Measurements from ENCODE around the gene KCNQ1.

DNA sequence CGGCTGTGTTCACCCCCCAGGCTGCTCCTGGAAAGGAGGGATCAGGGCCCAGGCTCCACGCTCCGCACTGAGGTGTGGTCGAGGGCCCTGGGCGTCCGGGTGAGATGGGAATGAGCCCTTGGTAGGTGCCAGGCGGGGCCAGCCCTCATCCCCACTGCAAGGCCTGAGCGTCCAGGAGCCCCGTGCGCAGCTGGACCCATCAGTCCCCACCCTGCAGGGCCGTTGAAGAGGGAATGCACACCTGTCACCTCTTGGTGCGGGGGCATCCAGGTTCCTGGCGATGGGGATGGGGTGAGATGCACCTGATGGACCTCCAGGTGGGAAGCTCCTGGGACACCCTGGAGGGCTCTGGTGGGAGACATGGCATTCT is 72.2 kb downstream of the KCNQ1 start:
- TF ChIP-seq POLR2A (conservative IDR thresholded peaks at IDR 0.05) (no peak), GTF2F1 (IDR thresholded peaks at IDR 0.05; ENCODE audit: low read depth, low read length) (no peak), ZNF766 (CRISPR knock-in tag; conservative IDR thresholded peaks at IDR 0.05) (no peak), TEAD1 (CRISPR knock-in tag; IDR thresholded peaks at IDR 0.05) (no peak), MXI1 (IDR thresholded peaks at IDR 0.05; ENCODE audit: low read depth, low read length) (no peak), POLR2AphosphoS2 (IDR thresholded peaks at IDR 0.05; ENCODE audit: low read length) (no peak), SREBF1 (IDR thresholded peaks at IDR 0.05; ENCODE audit: borderline replicate concordance, low read depth, low read length) (no peak), TEAD2 (tag; IDR thresholded peaks at IDR 0.05) (no peak), CEBPB (tag; IDR thresholded peaks at IDR 0.05) (no peak)
